HG02678 (cell line): Measurements from ENCODE around the gene TMEM81.

Experiments used
- ATAC-seq: cut with Tn5 transposase; IDR thresholded peaks from one replicate; pipeline ENCODE4 v1.9.1; 2021; ENCODE audit warnings: mild to moderate bottlenecking, moderate library complexity; ENCODE audit not compliant: unreplicated experiment

The TMEM81 gene

DNA sequence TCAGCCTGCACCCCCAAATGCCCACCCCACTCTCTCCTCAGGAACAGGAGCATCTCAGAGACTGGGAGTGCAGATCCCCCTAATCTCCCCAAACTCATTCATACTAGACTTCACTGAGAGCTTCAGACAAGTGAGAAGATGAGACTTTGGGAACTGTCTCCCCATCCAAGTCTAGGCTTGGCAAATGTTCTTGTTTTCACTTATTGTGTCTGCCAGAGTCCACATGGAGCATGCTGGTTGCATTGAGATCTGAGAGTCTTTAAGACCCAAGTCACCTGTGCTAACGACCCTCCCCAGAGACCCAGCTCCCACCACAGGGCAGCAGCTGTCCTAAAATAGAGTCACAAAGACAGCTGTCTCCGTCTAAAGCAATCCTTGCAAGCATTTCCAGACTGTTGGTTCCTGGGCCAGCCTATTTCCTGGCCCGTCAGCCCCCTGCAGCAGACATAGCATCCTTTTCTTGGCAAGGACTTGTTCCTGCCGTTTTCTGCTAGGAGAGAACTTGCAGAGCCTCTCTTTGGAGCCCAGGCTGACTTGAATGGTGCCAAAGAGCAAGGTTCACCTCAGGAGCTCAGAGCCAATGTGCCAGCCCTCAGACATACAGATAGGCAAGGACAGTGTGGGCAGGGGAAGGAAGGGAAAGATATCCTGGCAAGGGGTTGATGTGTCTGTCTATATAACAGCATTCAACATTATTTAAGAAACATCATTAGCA lies 43.1 kb downstream of the TMEM81 start:
- no peak for ATAC-seq

DNA sequence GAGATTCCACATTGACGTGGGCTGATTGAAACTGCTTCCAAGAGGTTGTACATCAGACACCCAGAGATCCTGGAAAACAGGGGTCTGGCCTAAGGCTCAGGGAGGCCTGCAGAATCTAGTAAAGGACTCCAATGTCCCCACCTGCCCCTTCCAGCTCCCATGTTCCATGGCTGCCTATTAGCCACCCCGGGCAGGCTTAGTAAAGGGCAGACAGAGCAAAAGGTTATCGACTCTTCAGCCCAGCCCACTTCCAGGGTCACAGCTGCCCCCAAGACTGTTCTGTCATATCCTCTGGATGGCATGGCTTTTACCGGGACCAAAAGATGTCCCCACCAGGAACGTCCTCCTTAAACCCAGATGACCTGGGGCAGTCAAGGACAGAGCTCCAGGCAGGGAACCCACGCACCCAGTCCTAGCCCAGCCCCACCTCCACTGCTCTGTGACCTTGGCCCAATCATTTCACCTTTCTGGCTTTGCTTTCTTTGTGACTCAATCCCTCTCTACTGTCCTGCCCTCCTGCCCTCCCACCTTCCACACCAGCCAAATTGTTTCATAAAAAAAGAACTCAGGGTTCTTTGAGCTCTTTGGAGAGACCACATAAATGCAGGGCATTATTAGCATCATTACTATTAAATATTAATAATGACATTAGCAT lies 46.0 kb downstream of the TMEM81 start:
- ATAC-seq, result no peak

DNA sequence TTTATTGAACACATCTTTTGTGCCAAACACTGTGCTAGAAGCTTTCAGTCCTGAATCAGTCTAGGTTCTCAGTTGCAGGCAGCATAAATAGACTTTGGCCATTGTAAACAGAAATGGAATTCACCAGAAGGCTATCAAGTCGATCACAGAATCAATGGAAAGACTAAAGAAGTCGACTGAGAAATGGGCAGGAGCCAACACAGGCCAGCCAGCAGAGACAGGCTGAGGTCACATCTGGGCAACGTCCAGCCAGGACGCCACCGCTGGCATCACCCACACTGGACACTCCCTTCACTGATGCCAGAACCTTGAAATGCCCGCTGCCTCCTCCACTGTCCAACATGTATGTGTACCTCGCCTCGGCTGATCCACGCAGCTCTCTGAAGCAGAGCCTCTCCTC lies 46.7 kb downstream of the TMEM81 start:
- no peak for ATAC-seq
